HepG2 (cell line): Measurements from ENCODE around the gene OSBPL9.

Experiments
- CBX5 ChIP-seq: sonication (generic); formaldehyde crosslinking; IDR thresholded peaks from 2 replicates; pipeline ENCODE4 v1.4.0; 2020; ENCODE audit warnings: missing genetic modification reagents, borderline replicate concordance
- ESRRA ChIP-seq: sonication (generic); formaldehyde crosslinking; IDR thresholded peaks from 2 replicates; pipeline ENCODE4 v1.5.1; 2020; ENCODE audit warnings: mild to moderate bottlenecking, low read depth, missing genetic modification reagents
- FOXC1 ChIP-seq: sonication (generic); formaldehyde crosslinking; IDR thresholded peaks from 2 replicates; pipeline ENCODE4 v1.8.0; 2022; ENCODE audit warnings: mild to moderate bottlenecking, missing genetic modification reagents, borderline replicate concordance
- FOXM1 ChIP-seq: sonication (generic); formaldehyde crosslinking; IDR thresholded peaks from 2 replicates; pipeline ENCODE4 v1.5.0; 2020; ENCODE audit warnings: missing genetic modification reagents
- HNF4G ChIP-seq, 2 experiments: sonication (generic) in 1 of 2; formaldehyde crosslinking in 1 of 2; IDR thresholded peaks; 2 replicates each; pipeline versions ENCODE4 v1.4.0 to v1.6.1; 2011 to 2020; ENCODE audit warnings: borderline replicate concordance in 2 of 2, low read depth in 2 of 2, mild to moderate bottlenecking in 2 of 2, low read length in 1 of 2, missing genetic modification reagents in 1 of 2, moderate library complexity in 1 of 2
- KDM1A ChIP-seq: IDR thresholded peaks from 2 replicates; pipeline ENCODE4 v1.6.1; 2016; ENCODE audit warnings: missing compliant biosample characterization
- TCF12 ChIP-seq, 2 experiments: fragments of 450-650 bp in 1 of 2; sonication (generic) in 1 of 2; formaldehyde crosslinking in 1 of 2; IDR thresholded peaks; 2 replicates each; pipeline versions ENCODE4 v1.6.1 to v1.8.0; 2017 to 2022; ENCODE audit warnings: antibody characterized with exemption in 1 of 2, mild to moderate bottlenecking in 1 of 2, missing genetic modification reagents in 1 of 2, moderate library complexity in 1 of 2
- ZFX ChIP-seq: sonication (generic); formaldehyde crosslinking; IDR thresholded peaks from 2 replicates; pipeline ENCODE4 v1.4.0; 2020; ENCODE audit warnings: mild to moderate bottlenecking, low read depth, missing genetic modification reagents, moderate library complexity
- ZKSCAN5 ChIP-seq: sonication (generic); formaldehyde crosslinking; IDR thresholded peaks from 2 replicates; pipeline ENCODE4 v1.5.1; 2020; ENCODE audit warnings: mild to moderate bottlenecking, missing genetic modification reagents
- ZNF383 ChIP-seq: sonication (generic); formaldehyde crosslinking; IDR thresholded peaks from 2 replicates; pipeline ENCODE4 v1.4.0; 2020; ENCODE audit warnings: missing genetic modification reagents, mild to moderate bottlenecking, borderline replicate concordance
- ZNF414 ChIP-seq: sonication (generic); formaldehyde crosslinking; IDR thresholded peaks from 2 replicates; pipeline ENCODE4 v1.5.0; 2020; ENCODE audit warnings: missing genetic modification reagents

- no peak for TF ChIP-seq KDM1A
- TF ChIP-seq HNF4G (IDR thresholded peaks at IDR 0.05; ENCODE audit: borderline replicate concordance, low read depth, low read length): no peak
- TF ChIP-seq HNF4G (CRISPR knock-in tag; IDR thresholded peaks at IDR 0.05; ENCODE audit: borderline replicate concordance, low read depth): no peak
- no peak for TF ChIP-seq ESRRA (CRISPR knock-in tag)
- TF ChIP-seq ZFX (CRISPR knock-in tag): no peak
- no peak for TF ChIP-seq ZKSCAN5 (CRISPR knock-in tag)
- TF ChIP-seq FOXC1: no peak
- TF ChIP-seq CBX5 (CRISPR knock-in tag): no peak
- no peak for TF ChIP-seq FOXM1
- no peak for TF ChIP-seq ZNF383 (CRISPR knock-in tag)
- no peak for TF ChIP-seq TCF12 (IDR thresholded peaks at IDR 0.05)
- no peak for TF ChIP-seq TCF12 (CRISPR knock-in tag; IDR thresholded peaks at IDR 0.05)
- no peak for TF ChIP-seq ZNF414
Observed at GRCh38 chr1:51728611-51729155, 111.8 kb downstream of the OSBPL9 start.
